CD1c-positive myeloid dendritic cell (primary cell): ENCODE measurements around the gene GLS2.
"Not testable (repeated sequence)": the region's sequence is repeated elsewhere in the genome, so short reads cannot be mapped to it uniquely, and the experiment has no call there.

ENCODE experiments used
- DNase-seq: peaks from one replicate; pipeline ENCODE4 v3.0.0-alpha.2; 2016; ENCODE audit errors: extremely low spot score

The GLS2 gene

GRCh38 chr12:56448860-56449621, 38.9 kb downstream of the GLS2 start, which contains the start of gene TIMELESS:
Gene TIMELESS, minus strand, starts transcription at chr12:56449426. Its CDS starts 15,256 bp downstream, at chr12:56434170.
- DNase-seq = peak; percentile 94

GRCh38 chr12:56443208-56443607, 44.8 kb downstream of the GLS2 start:
- not testable (repeated sequence) for DNase-seq

- no peak for DNase-seq
These were observed 50.4 kb downstream of the GLS2 start for GRCh38 chr12:56437430-56438176.

GRCh38 chr12:56434828-56435227, 53.1 kb downstream of the GLS2 start:
- DNase-seq = no peak

GRCh38 chr12:56431850-56432249, 56.1 kb downstream of the GLS2 start:
- no peak for DNase-seq

GRCh38 chr12:56431288-56431687, 56.7 kb downstream of the GLS2 start:
- no peak for DNase-seq

- DNase-seq = no peak
These were observed 62.0 kb downstream of the GLS2 start for GRCh38 chr12:56425940-56426438.

- DNase-seq = no peak
These were observed 62.8 kb downstream of the GLS2 start for GRCh38 chr12:56425193-56425592.
